GM19043 (cell line): ENCODE measurements around the gene THAP5.

ENCODE experiments used
- ATAC-seq: cut with Tn5 transposase; IDR thresholded peaks from one replicate; pipeline ENCODE4 v1.9.1; 2021; ENCODE audit warnings: low read depth; ENCODE audit not compliant: unreplicated experiment

Gene THAP5

GRCh38 chr7:108569381-108570145 is at the start of gene THAP5, which contains the start of gene DNAJB9:
Gene THAP5, minus strand, starts transcription at chr7:108569706. Its CDS starts 137 bp downstream, at chr7:108569569.
Gene DNAJB9, plus strand, starts transcription at chr7:108569874. Its CDS starts 1,853 bp downstream, at chr7:108571727.
- ATAC-seq = peak; percentile 92

- no peak for ATAC-seq
Measured at GRCh38 chr7:108618056-108618455, 48.5 kb upstream of the THAP5 start.

- no peak for ATAC-seq
Measured at GRCh38 chr7:108614896-108615295, 45.4 kb upstream of the THAP5 start.

- ATAC-seq = no peak
Measured at GRCh38 chr7:108613949-108614381, 44.5 kb upstream of the THAP5 start.

GRCh38 chr7:108613147-108613948 is 43.8 kb upstream of the THAP5 start:
- ATAC-seq = no peak

GRCh38 chr7:108611268-108611667 is 41.8 kb upstream of the THAP5 start:
- no peak for ATAC-seq

GRCh38 chr7:108609643-108610042 is 40.1 kb upstream of the THAP5 start:
- no peak for ATAC-seq

- ATAC-seq = no peak
Measured at GRCh38 chr7:108605559-108606201, 36.2 kb upstream of the THAP5 start.

GRCh38 chr7:108604307-108605077 is 35.0 kb upstream of the THAP5 start:
- no peak for ATAC-seq

GRCh38 chr7:108603656-108604306 is 34.3 kb upstream of the THAP5 start:
- no peak for ATAC-seq

GRCh38 chr7:108600399-108600798 is 30.9 kb upstream of the THAP5 start:
- no peak for ATAC-seq

- ATAC-seq = no peak
Measured at GRCh38 chr7:108598914-108599580, 29.5 kb upstream of the THAP5 start.

GRCh38 chr7:108598153-108598552 is 28.6 kb upstream of the THAP5 start:
- no peak for ATAC-seq

GRCh38 chr7:108596560-108596959 is 27.1 kb upstream of the THAP5 start:
- no peak for ATAC-seq

- ATAC-seq = no peak
Measured at GRCh38 chr7:108592646-108593201, 23.2 kb upstream of the THAP5 start.

- ATAC-seq = no peak
Measured at GRCh38 chr7:108590606-108591005, 21.1 kb upstream of the THAP5 start.

GRCh38 chr7:108589874-108590273 is 20.4 kb upstream of the THAP5 start:
- ATAC-seq = no peak

GRCh38 chr7:108589199-108589598 is 19.7 kb upstream of the THAP5 start:
- ATAC-seq = no peak

GRCh38 chr7:108586274-108586710 is 16.8 kb upstream of the THAP5 start:
- no peak for ATAC-seq
